Measurements from ENCODE around the gene SLC25A21. TPM values are rescaled to one million over a fixed set of nuclear protein-coding genes. Genes with fewer than 3 reads are reported as not detected.

Gene SLC25A21
- total and polyA plus RNA-seq, 10 of the 15 experiments (the other 5 are each of a cell fraction or from before 2014, with no cell fraction given), result 0.06 to 0.72 (median 0.17) TPM; not detected in 3

GRCh38 chr14:37063467-37064240, 108.8 kb downstream of the SLC25A21 start:
- in situ Hi-C loops (cut with MboI) (no loop called here), intact Hi-C loops (cut with micrococcal nuclease; ENCODE audit: unreplicated experiment) (no loop called here)
- no peak for FAIRE-seq
- no peaks in the 10 kb centered on the region for H3K27me3 ChIP-seq (replicated peaks in 1 of 2; ENCODE audit: control insufficient read depth in 2 of 2, insufficient read depth in 2 of 2, low read length in 1 of 2)
- ChIA-PET POLR2A (no interaction called here), CTCF (no interaction called here), SMC1A (ENCODE audit: uncharacterized antibody, unreplicated experiment) (no interaction called here), RAD21 (ENCODE audit: unreplicated experiment) (no interaction called here)
- ATAC-seq, result no peak
- TF ChIP-seq CHD4 (IDR thresholded peaks at IDR 0.05) (no peak), BACH1 (IDR thresholded peaks at IDR 0.05; ENCODE audit: borderline replicate concordance) (no peak)
- H3K4me1 ChIP-seq (ENCODE audit: control insufficient read depth, insufficient read depth, low read length), result no peaks in the 10 kb centered on the region
- no peak overlapping the region for H3K9ac ChIP-seq (ENCODE audit: control insufficient read depth, insufficient read depth, low read length)
- H3K27ac ChIP-seq (ENCODE audit: control insufficient read depth, insufficient read depth), result no peak overlapping the region
- no peak for DNase-seq (ENCODE audit: low read depth, low spot score)
- no peak overlapping the region for H3K4me3 ChIP-seq
- BruUV-seq (replicated peaks), result no TSS peak
- no peak overlapping the region for H2AFZ ChIP-seq (ENCODE audit: control insufficient read depth, low read depth, low read length)
- no peaks in the 10 kb centered on the region for H3K9me3 ChIP-seq (replicated peaks; ENCODE audit: control insufficient read depth, insufficient read depth, low read length)
- no peaks in the 10 kb centered on the region for H4K20me1 ChIP-seq (ENCODE audit: control insufficient read depth, insufficient read depth)
- 14% methylated on average over 4 of the region's 4 CpGs for WGBS (ENCODE audit: insufficient coverage, insufficient replicate concordance, low lambda C conversion rate, missing lambda C conversion rate)
- H3K4me2 ChIP-seq (ENCODE audit: control insufficient read depth, insufficient read depth), result no peak overlapping the region
- no peaks in the 10 kb centered on the region for H3K79me2 ChIP-seq (ENCODE audit: control insufficient read depth, insufficient read depth, low read length)
- no peaks in the 10 kb centered on the region for H3K36me3 ChIP-seq (ENCODE audit: control insufficient read depth in 2 of 2, insufficient read depth in 2 of 2, low read length in 1 of 2)

- no peaks in the 10 kb centered on the region for H3K79me2 ChIP-seq (ENCODE audit: control insufficient read depth, insufficient read depth, low read length)
- H2AFZ ChIP-seq (ENCODE audit: control insufficient read depth, low read depth, low read length), result no peak overlapping the region
- no peaks in the 10 kb centered on the region for H4K20me1 ChIP-seq (ENCODE audit: control insufficient read depth, insufficient read depth)
- H3K27ac ChIP-seq (ENCODE audit: control insufficient read depth, insufficient read depth), result no peak overlapping the region
- in situ Hi-C loops (cut with MboI), result no loop called here
- BruUV-seq (replicated peaks), result no TSS peak
- POLR2A ChIA-PET, result no interaction called here
- SMC1A ChIA-PET (ENCODE audit: uncharacterized antibody, unreplicated experiment), result no interaction called here
- 12% methylated on average over 4 of the region's 4 CpGs for WGBS (ENCODE audit: insufficient coverage, insufficient replicate concordance, low lambda C conversion rate, missing lambda C conversion rate)
- intact Hi-C loops (cut with micrococcal nuclease; ENCODE audit: unreplicated experiment), result no loop called here
- H3K4me2 ChIP-seq (ENCODE audit: control insufficient read depth, insufficient read depth), result no peak overlapping the region
- no peaks in the 10 kb centered on the region for H3K9me3 ChIP-seq (replicated peaks; ENCODE audit: control insufficient read depth, insufficient read depth, low read length)
- no peak for ATAC-seq
- no peak for DNase-seq (ENCODE audit: low read depth, low spot score)
- no peak overlapping the region for H3K4me3 ChIP-seq
- no peaks in the 10 kb centered on the region for H3K27me3 ChIP-seq (replicated peaks in 1 of 2; ENCODE audit: control insufficient read depth in 2 of 2, insufficient read depth in 2 of 2, low read length in 1 of 2)
- no peaks in the 10 kb centered on the region for H3K36me3 ChIP-seq (ENCODE audit: control insufficient read depth in 2 of 2, insufficient read depth in 2 of 2, low read length in 1 of 2)
- no peaks in the 10 kb centered on the region for H3K4me1 ChIP-seq (ENCODE audit: control insufficient read depth, insufficient read depth, low read length)
- RAD21 ChIA-PET (ENCODE audit: unreplicated experiment), result no interaction called here
- no peak overlapping the region for H3K9ac ChIP-seq (ENCODE audit: control insufficient read depth, insufficient read depth, low read length)
- CTCF ChIA-PET, result no interaction called here
- FAIRE-seq, result no peak
- no peak for TF ChIP-seq NFXL1 (IDR thresholded peaks at IDR 0.05; ENCODE audit: borderline replicate concordance)
- TF ChIP-seq IKZF1 (conservative IDR thresholded peaks at IDR 0.05), result no peak
- no peak for TF ChIP-seq ZNF592 (IDR thresholded peaks at IDR 0.05)
- no peak for TF ChIP-seq ZNF24 (IDR thresholded peaks at IDR 0.05)
- no peak for TF ChIP-seq ZSCAN29 (IDR thresholded peaks at IDR 0.05)
- TF ChIP-seq, protein P1, sequence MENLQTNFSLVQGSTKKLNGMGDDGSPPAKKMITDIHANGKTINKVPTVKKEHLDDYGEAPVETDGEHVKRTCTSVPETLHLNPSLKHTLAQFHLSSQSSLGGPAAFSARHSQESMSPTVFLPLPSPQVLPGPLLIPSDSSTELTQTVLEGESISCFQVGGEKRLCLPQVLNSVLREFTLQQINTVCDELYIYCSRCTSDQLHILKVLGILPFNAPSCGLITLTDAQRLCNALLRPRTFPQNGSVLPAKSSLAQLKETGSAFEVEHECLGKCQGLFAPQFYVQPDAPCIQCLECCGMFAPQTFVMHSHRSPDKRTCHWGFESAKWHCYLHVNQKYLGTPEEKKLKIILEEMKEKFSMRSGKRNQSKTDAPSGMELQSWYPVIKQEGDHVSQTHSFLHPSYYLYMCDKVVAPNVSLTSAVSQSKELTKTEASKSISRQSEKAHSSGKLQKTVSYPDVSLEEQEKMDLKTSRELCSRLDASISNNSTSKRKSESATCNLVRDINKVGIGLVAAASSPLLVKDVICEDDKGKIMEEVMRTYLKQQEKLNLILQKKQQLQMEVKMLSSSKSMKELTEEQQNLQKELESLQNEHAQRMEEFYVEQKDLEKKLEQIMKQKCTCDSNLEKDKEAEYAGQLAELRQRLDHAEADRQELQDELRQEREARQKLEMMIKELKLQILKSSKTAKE (IDR thresholded peaks at IDR 0.05; ENCODE audit: low read depth, poor library complexity, severe bottlenecking), result no peak
- TF ChIP-seq SMC3 (IDR thresholded peaks at IDR 0.05; ENCODE audit: borderline replicate concordance, low read length), result no peak
- TF ChIP-seq PML (IDR thresholded peaks at IDR 0.05; ENCODE audit: low read length), result no peak
- TF ChIP-seq NR2F1 (conservative IDR thresholded peaks at IDR 0.05), result no peak
- no peak for TF ChIP-seq BCL11A (IDR thresholded peaks at IDR 0.05; ENCODE audit: low read depth, low read length)
Observed at GRCh38 chr14:37062191-37062803, 110.1 kb downstream of the SLC25A21 start.

Measured in GM12878 (cell line).